NCI-H2196 treated with DMSO at 0.1 percent for 48 hours (cell line): ENCODE measurements around the gene CFHR1.
"Not testable (repeated sequence)": the region's sequence is repeated elsewhere in the genome, so short reads cannot be mapped to it uniquely, and the experiment has no call there.

Experiments used
- DNase-seq: peaks from one replicate; lab custom pipeline; 2025; ENCODE audit not compliant: unreplicated experiment; lab: John Stamatoyannopoulos, UW

CFHR1 gene

GRCh38 chr1:196819531-196819930 is at the start of gene CFHR1:
TSS of gene CFHR1 (plus strand) at chr1:196819731. CDS start at chr1:196819845, 114 bp downstream.
- DNase-seq = not testable (repeated sequence)

- DNase-seq = not testable (repeated sequence)
These were observed 49.7 kb upstream of the CFHR1 start for GRCh38 chr1:196769823-196770222.

- DNase-seq = no peak
These were observed 45.8 kb upstream of the CFHR1 start for GRCh38 chr1:196773713-196774112.

- no peak for DNase-seq
These were observed 45.4 kb upstream of the CFHR1 start for GRCh38 chr1:196774175-196774574.

GRCh38 chr1:196774603-196775002 is 44.9 kb upstream of the CFHR1 start, which contains the start of gene CFHR3:
TSS of gene CFHR3 (plus strand) at chr1:196774840. CDS start at chr1:196774887, 47 bp downstream.
- no peak for DNase-seq

- DNase-seq = no peak
These were observed 41.9 kb upstream of the CFHR1 start for GRCh38 chr1:196777603-196778002.

GRCh38 chr1:196779093-196779492 is 40.4 kb upstream of the CFHR1 start:
- no peak for DNase-seq

GRCh38 chr1:196791252-196791651 is 28.3 kb upstream of the CFHR1 start:
- DNase-seq = not testable (repeated sequence)

- DNase-seq = not testable (repeated sequence)
These were observed 25.4 kb upstream of the CFHR1 start for GRCh38 chr1:196794103-196794502.

- DNase-seq = no peak
These were observed 21.6 kb upstream of the CFHR1 start for GRCh38 chr1:196797891-196798290.

GRCh38 chr1:196801920-196802319 is 17.6 kb upstream of the CFHR1 start:
- not testable (repeated sequence) for DNase-seq

GRCh38 chr1:196808529-196809235 is 10.8 kb upstream of the CFHR1 start:
- no peak for DNase-seq

GRCh38 chr1:196817442-196817841 is 2.1 kb upstream of the CFHR1 start:
- not testable (repeated sequence) for DNase-seq

- DNase-seq = not testable (repeated sequence)
These were observed 8.3 kb downstream of the CFHR1 start for GRCh38 chr1:196827860-196828259.

- not testable (repeated sequence) for DNase-seq
These were observed 30.3 kb downstream of the CFHR1 start for GRCh38 chr1:196849613-196850492.

- DNase-seq = no peak
These were observed 36.5 kb downstream of the CFHR1 start for GRCh38 chr1:196856053-196856452.

GRCh38 chr1:196857188-196857587 is 37.7 kb downstream of the CFHR1 start:
- no peak for DNase-seq

GRCh38 chr1:196858811-196859210 is 39.3 kb downstream of the CFHR1 start:
- DNase-seq = no peak

GRCh38 chr1:196860323-196860884 is 40.9 kb downstream of the CFHR1 start:
- no peak for DNase-seq

- no peak for DNase-seq
These were observed 41.9 kb downstream of the CFHR1 start for GRCh38 chr1:196861429-196861828.

- no peak for DNase-seq
These were observed 47.4 kb downstream of the CFHR1 start for GRCh38 chr1:196866974-196867373.

- no peak for DNase-seq
These were observed 53.9 kb downstream of the CFHR1 start for GRCh38 chr1:196873385-196873784.
